GM18858 (cell line): ENCODE results near the gene CLDN19.
"Not testable (repeated sequence)": the region's sequence is repeated elsewhere in the genome, so short reads cannot be mapped to it uniquely, and the experiment has no call there.

Experiments used
- ATAC-seq: cut with Tn5 transposase; IDR thresholded peaks from one replicate; pipeline ENCODE4 v1.9.1; 2021; ENCODE audit not compliant: unreplicated experiment

Gene CLDN19

DNA sequence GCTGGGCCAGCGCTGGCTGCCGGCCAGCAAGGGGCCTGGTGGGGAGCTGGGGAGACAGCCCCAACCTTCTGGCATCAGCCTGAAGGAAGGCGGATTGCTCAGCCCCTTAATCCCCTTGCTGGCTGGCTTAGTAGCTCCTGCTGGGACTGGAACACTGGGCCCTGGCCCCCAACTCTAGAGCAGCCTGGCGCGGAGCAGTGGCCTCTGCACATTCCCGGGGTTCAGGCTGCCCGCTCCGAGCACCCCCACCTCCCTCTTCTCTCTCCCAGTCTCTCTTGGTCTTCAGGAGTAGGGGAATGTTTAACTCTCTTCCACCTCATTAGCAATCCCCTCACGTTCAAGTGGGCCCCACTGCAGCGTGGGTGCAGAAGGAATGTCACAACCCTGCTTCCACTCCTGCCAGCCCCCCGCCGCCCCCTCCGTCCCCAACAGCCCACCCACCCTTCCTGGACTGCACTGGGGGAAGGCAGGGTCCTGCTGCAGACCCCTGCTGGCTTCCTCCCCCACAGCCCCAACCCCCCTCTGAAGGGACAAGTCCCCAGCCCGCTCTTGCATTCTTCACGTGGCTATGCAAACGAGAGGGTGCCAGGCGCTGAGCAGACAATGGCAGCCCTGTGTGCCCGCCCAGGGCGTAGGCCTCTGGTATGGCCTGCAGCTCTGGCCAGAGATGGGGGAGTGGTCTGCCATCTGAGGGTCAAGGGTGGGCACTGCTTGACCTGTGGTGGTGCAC is 980 bp upstream of the CLDN19 start:
- ATAC-seq: no peak

DNA sequence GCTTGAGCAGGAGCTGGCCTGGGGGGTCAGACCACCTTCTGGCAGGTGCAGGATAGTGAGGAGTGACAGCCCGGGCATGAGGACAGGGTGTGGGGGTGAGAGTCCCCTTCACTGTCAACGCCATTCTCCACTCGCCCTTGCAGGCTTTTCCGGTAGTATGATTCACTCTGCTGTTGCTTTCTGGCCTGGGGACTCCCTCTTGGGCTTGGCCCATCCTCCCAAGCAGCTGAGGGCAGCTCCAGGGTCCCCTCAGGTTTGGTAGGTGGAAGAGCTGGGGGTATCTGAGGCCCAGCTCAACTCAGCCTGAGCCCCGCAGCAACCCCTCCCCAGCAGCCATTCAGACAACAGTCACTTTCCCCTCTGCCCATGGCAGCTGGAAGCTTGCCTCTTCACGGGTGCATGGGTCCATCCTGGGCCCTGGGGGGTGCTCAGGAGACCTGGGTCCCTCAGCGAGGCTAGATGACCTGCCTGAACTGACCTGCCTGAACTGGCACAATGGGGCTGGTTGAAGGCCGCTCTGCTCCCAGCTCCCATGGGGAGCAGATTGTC is 1.3 kb downstream of the CLDN19 start:
- no peak for ATAC-seq

DNA sequence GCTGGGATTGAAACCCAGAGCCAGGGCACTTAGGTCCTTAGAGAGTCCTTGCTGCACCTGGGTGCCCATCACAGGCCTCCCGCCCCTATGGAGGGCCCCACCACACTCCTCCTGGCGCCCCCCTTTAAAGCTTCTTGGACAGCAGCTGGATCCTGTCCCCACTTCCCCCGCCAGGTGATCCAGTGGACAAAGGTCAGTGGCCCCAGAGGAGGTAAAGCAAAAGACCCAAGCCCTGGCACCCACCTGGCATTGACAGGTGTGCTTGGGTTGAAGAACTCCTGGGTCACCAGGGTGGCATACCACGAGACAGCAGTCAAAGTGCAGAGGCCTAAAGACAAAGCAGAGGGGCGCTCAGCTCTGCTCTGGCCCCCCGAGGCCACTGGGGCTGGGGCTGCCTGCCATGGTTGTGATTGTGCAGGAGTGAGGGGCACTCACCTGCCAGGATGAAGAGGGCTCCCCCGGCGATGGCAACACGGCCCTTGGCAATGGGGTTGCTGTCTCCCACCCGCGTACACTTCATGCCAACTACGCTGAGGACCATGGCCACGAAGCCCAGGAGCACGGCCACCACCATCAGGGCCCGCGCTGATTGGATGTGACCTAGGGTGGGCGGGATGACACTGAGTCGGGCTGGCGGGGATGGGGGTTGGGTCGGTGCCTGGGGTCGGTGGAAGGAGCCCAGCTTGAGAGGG is 1.9 kb downstream of the CLDN19 start:
- no peak for ATAC-seq

DNA sequence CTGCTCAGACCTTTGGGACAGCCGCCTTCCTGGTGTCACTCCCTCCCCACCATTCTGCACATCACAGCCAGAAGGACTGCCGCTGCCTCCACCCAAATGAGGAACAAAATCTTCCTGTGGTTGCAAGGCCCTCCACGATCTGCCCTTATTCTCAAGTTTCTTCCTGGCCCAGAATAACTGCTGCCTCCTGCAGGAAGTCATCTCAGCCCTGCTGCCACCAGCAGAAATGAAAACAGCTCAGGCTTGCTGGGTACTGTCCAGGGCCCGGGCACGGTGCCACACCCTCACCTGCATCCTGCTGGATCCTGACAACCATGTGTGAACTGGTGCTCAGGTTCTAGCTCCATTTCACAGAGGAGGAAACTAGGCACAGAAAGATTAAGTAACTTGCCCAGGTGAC is 2.8 kb downstream of the CLDN19 start:
- ATAC-seq: no peak

DNA sequence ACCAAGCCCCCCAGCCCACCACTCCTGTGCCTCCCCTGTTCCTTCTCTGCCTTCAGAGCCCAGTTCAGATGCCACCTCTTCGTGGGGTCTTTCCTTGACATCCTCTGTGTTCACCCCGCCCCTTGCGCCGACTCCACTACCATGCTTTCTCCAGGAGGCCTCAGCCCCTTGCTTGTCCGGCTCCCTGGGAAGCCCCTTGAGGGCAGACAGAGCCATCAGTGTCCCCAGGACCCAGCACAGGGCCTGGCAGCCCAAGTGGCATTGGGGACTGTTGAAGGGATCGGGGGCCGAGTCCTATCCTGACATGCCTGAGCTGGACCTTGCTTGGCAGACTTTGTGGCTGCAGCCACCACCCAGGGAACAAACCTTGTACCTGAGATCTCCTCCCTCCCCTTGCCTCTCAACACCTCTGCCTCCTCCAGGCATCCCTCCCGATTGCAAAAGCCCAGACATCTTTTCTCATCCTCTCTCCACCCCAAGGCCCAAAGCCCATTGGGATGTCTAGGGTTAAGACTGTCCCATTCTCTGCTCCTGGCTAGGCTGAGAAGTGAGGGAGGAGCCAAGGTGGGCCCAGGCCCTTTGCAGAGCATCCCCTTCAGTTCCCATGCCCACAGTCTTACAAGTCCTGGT is 3.4 kb downstream of the CLDN19 start:
- ATAC-seq: no peak

DNA sequence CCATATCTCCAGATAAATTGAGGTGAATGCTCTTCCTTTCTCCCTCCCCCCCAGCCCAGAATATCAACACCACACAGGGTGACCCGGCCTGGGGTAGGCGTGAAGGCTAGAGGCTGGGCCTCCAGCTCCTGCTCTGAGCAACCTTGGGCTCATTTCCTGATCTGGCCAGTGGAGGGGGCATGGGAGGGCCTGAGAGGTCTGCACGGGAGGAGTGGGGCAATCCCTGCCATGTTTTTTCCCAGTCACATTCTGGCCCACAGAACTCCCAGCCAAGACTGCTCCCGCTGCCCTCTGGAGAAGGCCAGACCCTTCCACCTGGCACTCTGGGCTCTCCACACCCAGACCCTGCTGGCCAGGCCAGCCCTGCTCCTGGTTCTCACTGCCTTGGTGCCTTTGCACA is 3.9 kb downstream of the CLDN19 start:
- no peak for ATAC-seq

DNA sequence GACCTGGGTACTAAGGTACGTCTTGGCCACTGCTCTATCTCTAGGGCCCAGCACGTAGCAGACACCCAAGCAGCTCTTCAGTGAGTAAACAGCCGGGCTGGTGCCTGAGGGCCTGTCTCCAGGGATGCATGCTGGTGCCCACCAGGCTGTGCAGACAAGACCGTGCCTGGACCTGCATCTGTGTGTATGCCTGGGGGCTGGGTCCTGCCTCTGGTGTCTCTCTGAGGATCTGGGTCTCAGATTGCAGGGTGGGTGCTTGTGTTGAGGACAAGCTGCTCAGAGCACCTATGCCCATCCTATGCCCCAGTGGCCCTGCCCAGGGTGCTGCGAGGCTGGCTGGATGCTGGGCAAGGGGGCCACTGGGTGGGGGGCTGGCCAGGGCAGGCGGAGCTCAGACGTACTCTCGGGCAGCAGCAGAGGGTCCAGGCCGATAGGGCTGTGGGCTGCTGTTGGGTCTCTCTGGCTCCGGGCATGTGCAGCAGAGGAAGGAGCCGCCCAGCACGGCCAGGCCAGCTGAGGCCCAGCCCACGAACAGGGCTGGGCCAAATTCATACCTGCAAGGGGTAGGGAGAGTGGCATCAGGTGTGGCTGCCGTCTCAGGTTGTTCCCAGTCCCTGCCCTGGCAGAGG is 4.4 kb downstream of the CLDN19 start:
- ATAC-seq: no peak

DNA sequence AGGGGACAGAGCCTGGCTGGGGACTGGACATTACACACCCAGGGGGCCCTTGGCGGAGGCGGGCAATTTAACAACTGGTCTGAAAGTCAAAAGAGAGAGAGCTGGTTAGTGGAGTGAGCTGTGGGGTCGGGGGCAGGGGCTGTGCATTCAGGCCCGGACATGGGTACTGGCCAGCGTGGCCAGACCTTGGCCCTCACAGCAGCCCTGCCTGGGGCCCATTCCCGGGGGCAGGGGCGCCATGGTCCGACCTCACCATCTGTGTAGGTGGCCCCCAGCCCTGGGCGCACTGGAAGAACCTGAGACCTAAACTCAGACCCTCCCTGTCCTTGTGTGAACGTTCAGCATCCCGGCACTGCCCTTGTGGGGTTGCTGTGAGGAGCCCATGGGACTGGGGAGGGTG is 5.0 kb downstream of the CLDN19 start:
- no peak for ATAC-seq

DNA sequence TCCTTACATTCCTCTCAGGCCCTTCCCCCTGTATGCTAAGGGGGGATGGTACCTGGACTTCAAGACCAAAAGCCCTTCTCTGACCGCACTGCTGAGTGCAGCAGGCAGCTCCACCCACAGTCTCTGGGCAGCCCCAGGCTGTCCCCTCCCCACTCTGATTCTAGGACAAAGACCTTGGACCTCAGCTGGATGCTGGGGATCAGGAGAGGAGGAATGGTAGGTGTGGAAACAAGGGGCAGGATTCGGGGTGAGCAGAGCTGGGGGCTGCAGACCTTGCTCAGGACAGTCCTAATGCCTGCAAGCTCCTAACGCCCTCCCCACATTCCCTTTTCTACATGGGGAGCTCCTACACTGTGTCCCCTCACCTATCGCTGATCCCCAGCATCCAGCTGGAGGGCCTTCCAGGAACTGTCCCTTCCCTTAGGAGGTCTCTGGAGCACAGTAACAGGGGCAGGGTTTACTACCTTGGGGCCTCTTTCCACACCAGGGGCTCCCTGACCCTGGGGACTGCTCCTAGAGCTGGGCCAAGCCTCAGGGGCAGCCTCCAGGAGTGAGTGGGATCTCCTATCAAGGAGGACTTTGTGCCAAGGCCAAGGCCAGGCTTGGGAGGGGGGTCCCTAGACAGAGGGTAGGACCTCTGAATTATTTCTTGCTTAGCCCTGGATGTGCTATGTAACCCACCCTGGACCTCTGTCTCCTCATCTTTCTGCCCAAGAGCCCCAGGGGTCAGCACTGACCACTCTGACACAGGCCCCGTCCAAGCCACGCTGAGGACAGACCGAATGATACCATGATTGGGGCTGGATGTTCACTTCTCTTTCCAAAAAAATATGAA is 5.6 kb downstream of the CLDN19 start:
- no peak for ATAC-seq

DNA sequence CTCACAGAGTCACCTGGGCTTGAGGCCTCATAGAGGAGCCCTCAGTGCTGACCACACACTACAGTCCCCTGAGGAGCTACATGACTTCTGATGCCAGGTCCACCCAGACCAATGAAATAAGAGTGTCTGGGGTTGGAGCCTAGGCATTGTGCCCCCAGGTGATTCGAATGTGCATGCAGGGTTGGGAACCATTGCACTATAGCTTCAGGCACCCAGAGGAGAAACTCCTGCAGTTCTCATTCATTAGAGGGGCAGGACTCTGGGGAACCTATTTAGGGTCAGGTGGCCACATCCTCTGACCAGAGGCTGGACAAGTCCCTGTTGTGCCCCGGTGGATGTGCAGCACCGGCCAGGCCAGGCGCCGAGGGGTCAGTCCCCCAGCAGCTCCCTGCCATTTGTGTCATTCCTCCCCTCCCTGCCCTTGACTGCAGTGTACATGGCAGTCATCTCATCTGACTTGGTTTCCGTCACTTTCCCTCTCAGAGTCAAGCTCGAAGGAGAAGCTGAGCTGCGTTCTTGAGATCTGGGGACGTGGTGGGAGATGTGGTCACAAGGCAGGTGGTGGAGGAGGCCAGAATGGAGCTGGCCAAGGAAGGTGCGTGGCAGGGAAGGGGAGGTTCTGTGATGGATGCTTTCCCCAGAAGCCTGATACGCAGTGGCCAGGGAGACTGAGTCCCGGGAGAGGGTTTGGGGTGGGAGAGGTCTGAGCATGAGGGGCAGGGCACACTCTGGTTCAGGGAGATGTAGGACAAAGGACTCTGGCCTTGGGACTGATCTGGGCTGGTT is 6.4 kb downstream of the CLDN19 start:
- ATAC-seq: no peak

DNA sequence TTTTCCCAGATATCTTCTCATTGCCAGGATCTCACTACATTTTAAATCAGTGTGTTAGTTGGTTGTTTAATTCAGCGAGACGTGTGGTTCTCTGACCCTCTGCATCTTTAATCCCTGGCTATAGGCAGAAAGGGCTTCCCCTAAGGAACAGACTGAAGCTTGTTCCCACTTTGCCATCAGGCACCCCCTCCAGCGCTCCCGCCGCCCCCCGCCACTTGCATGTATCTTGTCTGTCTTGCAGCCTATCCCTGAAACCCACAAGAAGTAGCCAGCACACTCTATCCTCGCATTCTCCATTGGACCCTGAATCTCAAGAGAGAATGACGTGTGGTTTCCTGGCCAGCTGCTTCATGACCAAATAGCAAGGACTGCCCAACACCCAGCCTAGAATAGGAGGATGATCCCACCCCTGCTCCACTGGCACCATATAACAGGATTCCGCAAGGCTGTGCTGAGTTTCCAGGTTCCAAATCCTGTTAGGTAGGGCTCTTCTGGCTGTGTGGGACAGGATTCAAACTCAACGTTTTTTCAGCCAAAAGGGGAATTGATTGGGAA is 7.8 kb downstream of the CLDN19 start:
- no peak for ATAC-seq

DNA sequence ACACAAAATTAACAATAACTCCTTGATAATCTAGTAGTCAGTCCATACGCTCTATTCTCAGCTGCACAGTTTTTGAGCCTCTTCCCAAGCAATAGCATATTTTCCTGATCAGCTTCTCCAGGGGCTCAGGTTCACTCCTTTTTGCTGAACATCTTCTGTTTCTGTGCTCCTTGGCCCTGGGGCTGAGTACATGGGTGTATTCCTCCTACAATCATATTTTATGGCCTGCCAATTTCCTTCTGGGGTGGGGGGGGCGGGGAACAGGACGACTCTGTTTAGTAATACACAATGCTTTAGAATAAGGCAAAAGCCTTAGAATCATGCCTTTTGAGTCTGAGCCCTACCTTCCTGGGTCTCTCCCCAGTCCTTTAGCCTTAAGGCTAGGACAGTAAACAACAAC is 8.5 kb downstream of the CLDN19 start:
- ATAC-seq: no peak

DNA sequence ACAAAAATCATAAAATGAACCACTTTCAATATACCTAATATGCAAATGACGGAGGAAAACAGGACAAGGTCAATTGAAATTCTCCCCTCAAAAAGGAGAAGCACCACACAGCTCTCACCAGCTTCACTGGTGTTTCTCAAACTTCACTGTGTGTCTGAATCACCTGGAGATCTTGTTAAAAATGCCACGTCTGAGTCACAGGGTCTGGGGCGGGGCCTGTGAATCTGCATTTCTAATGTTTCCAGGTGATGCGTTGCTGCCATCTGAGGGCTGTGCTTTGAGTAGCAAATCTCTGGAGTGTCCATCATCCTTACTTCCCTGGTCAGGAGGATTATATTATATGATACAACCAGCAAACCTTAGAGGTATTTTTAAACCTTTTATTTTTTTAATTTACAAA is 9.0 kb downstream of the CLDN19 start:
- no peak for ATAC-seq

DNA sequence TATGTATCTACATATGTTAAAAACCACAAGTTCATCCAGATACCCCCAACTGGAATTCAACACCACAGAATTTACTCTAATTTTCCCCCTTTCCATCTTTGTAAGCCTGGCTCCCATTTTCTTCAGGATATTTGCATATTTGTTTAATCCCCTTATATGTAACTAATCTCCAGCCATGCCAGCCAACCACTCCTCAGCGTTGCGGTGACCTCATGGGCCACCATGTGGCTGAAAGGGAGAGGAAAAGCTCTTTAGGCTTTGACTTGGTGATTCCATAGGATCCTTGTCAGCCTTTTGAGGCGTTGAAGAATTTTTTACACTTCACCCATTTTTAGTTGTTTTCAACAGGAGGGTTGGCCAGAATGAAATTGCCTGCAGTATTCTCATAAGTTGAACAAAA is 10.0 kb downstream of the CLDN19 start:
- no peak for ATAC-seq

DNA sequence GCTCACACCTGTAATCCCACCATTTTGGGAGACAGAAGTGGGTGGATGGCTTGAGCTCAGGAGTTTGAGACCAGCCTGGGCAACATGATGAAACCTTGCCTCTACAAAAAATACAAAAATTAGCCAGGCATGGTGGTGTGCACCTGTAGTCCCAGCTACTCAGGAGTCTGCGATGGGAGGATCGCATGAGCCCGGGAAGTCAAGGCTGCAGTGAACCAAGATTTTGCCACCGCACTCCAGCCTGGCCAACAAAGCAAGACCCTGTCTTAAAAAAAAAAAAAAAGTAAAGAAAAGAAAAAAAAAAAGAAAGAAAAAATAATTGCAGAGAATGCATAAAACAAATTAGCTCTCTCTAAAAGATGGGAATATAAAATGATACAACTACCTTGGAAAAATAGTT is 14.2 kb downstream of the CLDN19 start:
- ATAC-seq: not testable (repeated sequence)

DNA sequence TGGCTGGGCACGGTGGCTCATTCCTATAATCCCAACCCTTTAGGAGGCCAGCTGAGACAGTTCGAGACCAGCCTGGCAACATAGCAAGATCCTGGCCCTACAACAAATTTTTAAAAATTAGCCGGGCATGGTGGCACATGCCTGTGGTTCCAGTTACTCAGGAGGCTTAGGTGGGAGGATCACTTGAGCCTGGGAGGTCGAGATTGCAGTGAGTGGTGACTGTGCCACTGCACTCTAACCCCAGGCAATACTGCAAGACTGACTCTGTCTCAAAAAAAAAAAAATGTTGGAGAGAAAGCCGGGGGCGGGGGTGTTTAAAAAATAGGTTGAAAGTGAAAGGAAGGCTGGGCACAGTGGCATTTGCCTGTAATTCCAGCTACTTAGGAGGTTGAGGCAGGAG is 16.5 kb downstream of the CLDN19 start:
- ATAC-seq: no peak

DNA sequence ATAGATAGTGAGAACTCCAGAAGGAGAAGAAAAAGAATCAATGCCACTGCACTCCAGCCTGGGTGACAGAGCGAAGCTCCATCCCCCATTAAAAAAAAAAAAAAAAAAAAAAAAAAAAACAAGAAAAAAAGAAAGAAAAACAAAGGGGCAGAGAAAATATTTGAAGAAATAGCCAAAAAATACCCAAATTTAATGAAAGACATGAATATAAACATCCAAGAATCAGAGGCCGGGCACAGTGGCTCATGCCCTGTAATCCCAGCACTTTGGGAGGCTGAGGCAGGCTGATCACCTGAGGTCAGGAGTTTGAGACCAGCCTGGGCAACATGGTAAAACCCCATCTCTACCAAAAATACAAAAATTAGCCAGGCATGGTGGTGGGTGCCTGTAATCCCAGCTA is 17.6 kb downstream of the CLDN19 start:
- ATAC-seq: not testable (repeated sequence)

DNA sequence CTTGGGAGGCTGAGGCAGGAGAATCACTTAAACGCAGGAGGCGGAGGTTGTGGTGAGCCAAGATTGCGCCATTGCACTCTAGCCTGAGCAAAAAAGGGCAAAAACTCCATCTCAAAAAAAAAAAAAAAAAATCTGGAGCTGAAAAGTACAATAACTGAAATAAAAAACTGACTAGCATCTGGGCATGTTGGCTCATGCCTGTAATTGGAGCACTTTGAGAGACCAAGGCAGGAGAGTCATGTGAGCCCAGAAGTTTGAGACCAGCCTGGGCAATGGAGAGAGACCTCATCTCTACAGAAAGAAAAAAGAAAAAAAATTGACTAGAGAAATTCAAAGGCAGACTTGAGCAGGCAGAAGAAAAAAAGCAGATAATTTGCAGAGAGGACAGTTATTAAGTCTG is 18.1 kb downstream of the CLDN19 start:
- ATAC-seq: no peak

DNA sequence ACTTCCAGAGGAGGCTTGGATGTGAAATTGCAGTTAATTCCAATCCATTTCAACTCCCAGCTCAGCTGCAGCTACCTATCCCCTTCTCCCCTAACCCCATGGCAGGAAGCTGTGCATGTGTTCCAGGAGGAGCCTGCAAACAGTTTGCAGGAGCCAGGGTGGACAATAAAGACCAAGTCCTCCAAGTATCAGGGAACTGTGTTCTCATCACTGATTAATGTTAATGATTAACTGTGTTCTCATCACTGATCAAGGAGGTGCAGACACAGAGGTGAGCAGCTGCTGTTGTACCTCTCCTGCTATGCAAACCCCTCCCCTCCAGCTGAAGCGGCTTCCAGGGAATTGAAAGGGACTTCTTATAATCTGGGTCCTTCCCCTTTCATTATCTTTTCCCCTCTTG is 19.2 kb downstream of the CLDN19 start:
- ATAC-seq: no peak

DNA sequence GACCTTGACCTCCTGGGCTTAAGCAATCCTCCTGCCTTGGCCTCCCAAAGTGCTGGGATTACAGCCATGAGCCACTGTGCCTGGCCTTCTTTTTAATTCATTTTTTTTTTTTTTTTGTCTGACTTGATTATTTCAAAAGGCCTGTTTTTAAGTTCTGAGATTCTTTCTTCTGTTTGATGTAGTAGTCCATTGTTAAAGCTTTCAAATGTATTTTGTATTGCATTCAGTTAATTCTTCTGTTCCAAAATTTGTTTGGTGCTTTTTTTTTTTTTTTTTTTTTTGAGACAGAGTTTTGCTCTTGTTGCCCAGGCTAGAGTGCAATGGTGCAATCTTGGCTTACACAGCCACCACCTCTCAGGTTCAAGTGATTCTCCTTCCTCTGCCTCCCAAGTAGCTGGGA is 25.6 kb downstream of the CLDN19 start:
- not testable (repeated sequence) for ATAC-seq
